OCI-LY1 (cell line): ENCODE results near the gene C9orf40.

Source experiments
- H2AFZ ChIP-seq: fragments of 200-600 bp; sonication (generic), shearing (Covaris generic); 2 replicates; pipeline ENCODE4 v1.6.0; 2014; ENCODE audit warnings: antibody characterized with exemption, mild to moderate bottlenecking, low read length
- H3F3A ChIP-seq: fragments of 200-600 bp; sonication (generic), shearing (Covaris generic); 2 replicates; pipeline ENCODE4 v1.6.0; 2014; ENCODE audit warnings: mild to moderate bottlenecking, antibody characterized with exemption, low read length, moderate library complexity; ENCODE audit not compliant: insufficient read depth
- H3K27ac ChIP-seq: fragments of 200-600 bp; sonication (generic); 2 replicates; pipeline ENCODE4 v1.5.1; 2014; ENCODE audit warnings: low read length, mixed run types, mild to moderate bottlenecking, low read depth; ENCODE audit not compliant: poor library complexity, severe bottlenecking
- H3K27me3 ChIP-seq: fragments of 200-600 bp; sonication (generic); 2 replicates; pipeline ENCODE4 v1.6.0; 2014; ENCODE audit warnings: antibody characterized with exemption, mild to moderate bottlenecking, low read length, moderate library complexity; ENCODE audit not compliant: insufficient read depth
- H3K36me3 ChIP-seq: fragments of 200-600 bp; sonication (generic); 2 replicates; pipeline ENCODE4 v1.6.1; 2014; ENCODE audit warnings: mild to moderate bottlenecking, antibody characterized with exemption, low read length, moderate library complexity, mixed read lengths; ENCODE audit not compliant: insufficient read depth
- H3K4me1 ChIP-seq: fragments of 200-600 bp; sonication (generic); 2 replicates; pipeline ENCODE4 v1.5.1; 2014; ENCODE audit warnings: mild to moderate bottlenecking, low read length, moderate library complexity; ENCODE audit not compliant: insufficient read depth, severe bottlenecking
- H3K4me2 ChIP-seq: fragments of 200-600 bp; sonication (generic), shearing (Covaris generic); 2 replicates; pipeline ENCODE4 v1.6.1; 2014; ENCODE audit warnings: low read length
- H3K4me3 ChIP-seq: fragments of 200-600 bp; sonication (generic); 2 replicates; pipeline ENCODE4 v1.5.1; 2014; ENCODE audit warnings: low read length, low read depth, mild to moderate bottlenecking, mixed read lengths; ENCODE audit not compliant: poor library complexity, severe bottlenecking
- H3K79me2 ChIP-seq: fragments of 200-600 bp; shearing (Covaris generic); 2 replicates; pipeline ENCODE4 v1.6.1; 2016; ENCODE audit warnings: mixed run types, low read length, mixed read lengths; ENCODE audit not compliant: insufficient read depth
- H3K9ac ChIP-seq: fragments of 200-600 bp; sonication (generic), shearing (Covaris generic); 2 replicates; pipeline ENCODE4 v1.6.1; 2014; ENCODE audit warnings: mild to moderate bottlenecking, low read length, mixed read lengths
- H3K9me2 ChIP-seq: fragments of 200-600 bp; sonication (generic), shearing (Covaris generic); 2 replicates; pipeline ENCODE4 v1.6.1; 2014; ENCODE audit warnings: low read depth, mild to moderate bottlenecking, low read length, mixed read lengths
- H3K9me3 ChIP-seq: fragments of 200-600 bp; shearing (Covaris generic); 2 replicates; pipeline ENCODE4 v1.6.1; 2014; ENCODE audit warnings: low read length, mixed read lengths
- H4K20me1 ChIP-seq: fragments of 200-600 bp; sonication (generic), shearing (Covaris generic); 2 replicates; pipeline ENCODE4 v1.6.0; 2016; ENCODE audit warnings: mild to moderate bottlenecking, low read length; ENCODE audit not compliant: insufficient read depth
- CTCF ChIP-seq: fragments of 200-600 bp; sonication (generic), shearing (Covaris generic); IDR thresholded peaks from 2 replicates; pipeline ENCODE4 v1.5.1; 2017; ENCODE audit warnings: mild to moderate bottlenecking, antibody characterized with exemption, low read length, moderate library complexity, mixed read lengths
- EZH2 ChIP-seq: fragments of 200-600 bp; sonication (generic), shearing (Covaris generic); IDR thresholded peaks from 2 replicates; pipeline ENCODE4 v1.8.0; 2017; ENCODE audit warnings: borderline replicate concordance, mixed run types, mild to moderate bottlenecking, antibody characterized with exemption, low read length, moderate library complexity, mixed read lengths

The C9orf40 gene

GRCh38 chr9:74948937-74949336 is 3.8 kb downstream of the C9orf40 start:
- Histone ChIP-seq H3K4me3 (no peak overlapping the region), H4K20me1 (no peaks in the 10 kb centered on the region), H3K27ac (no peak overlapping the region), H3K9ac (no peak overlapping the region), H3K4me1 (peaks cover 37% of the 10 kb centered on the region), H3F3A (no peaks in the 10 kb centered on the region), H3K9me3 (no peaks in the 10 kb centered on the region), H3K27me3 (no peaks in the 10 kb centered on the region), H3K79me2 (peaks cover 16% of the 10 kb centered on the region), H2AFZ (no peak overlapping the region), H3K4me2 (peak overlapping the region; percentile 31; the same call in 1 of the 2 replicates), H3K36me3 (peaks cover 5% of the 10 kb centered on the region; the same call in 1 of the 2 replicates), H3K9me2 (no peaks in the 10 kb centered on the region)
- TF ChIP-seq EZH2 = no peak
- no peak for TF ChIP-seq CTCF

GRCh38 chr9:74946686-74947085 is 6.0 kb downstream of the C9orf40 start:
- Histone ChIP-seq H2AFZ (no peak overlapping the region), H3K4me1 (peaks cover 27% of the 10 kb centered on the region), H3K27ac (no peak overlapping the region), H3F3A (no peaks in the 10 kb centered on the region), H3K4me3 (no peak overlapping the region), H3K9me2 (no peaks in the 10 kb centered on the region), H3K9ac (no peak overlapping the region), H3K79me2 (peaks cover 16% of the 10 kb centered on the region), H4K20me1 (no peaks in the 10 kb centered on the region), H3K36me3 (peaks cover 5% of the 10 kb centered on the region; the same call in 1 of the 2 replicates), H3K27me3 (no peaks in the 10 kb centered on the region), H3K4me2 (no peak overlapping the region), H3K9me3 (no peaks in the 10 kb centered on the region)
- no peak for TF ChIP-seq EZH2
- TF ChIP-seq CTCF = no peak

GRCh38 chr9:74942801-74943200 is 9.9 kb downstream of the C9orf40 start:
- Histone ChIP-seq H3K36me3 (peaks cover 2% of the 10 kb centered on the region; the same call in 1 of the 2 replicates), H3K4me1 (no peaks in the 10 kb centered on the region), H3F3A (no peaks in the 10 kb centered on the region), H3K27ac (no peak overlapping the region), H3K4me2 (no peak overlapping the region), H2AFZ (no peak overlapping the region), H3K9ac (no peak overlapping the region), H4K20me1 (no peaks in the 10 kb centered on the region), H3K9me2 (no peaks in the 10 kb centered on the region), H3K4me3 (no peak overlapping the region), H3K9me3 (no peaks in the 10 kb centered on the region), H3K79me2 (no peaks in the 10 kb centered on the region), H3K27me3 (no peaks in the 10 kb centered on the region)
- TF ChIP-seq CTCF = no peak
- TF ChIP-seq EZH2 = no peak
